RWPE1 (cell line): Measurements from ENCODE around the gene CORO2B.

Source experiments
- CTCF ChIA-PET: fragments of 350-600 bp; sonication (Branson Sonifier 250); formaldehyde crosslinking; extraction: SDS; loops from one replicate; lab custom pipeline; 2021; lab: Yijun Ruan, JAX
- POLR2A ChIA-PET: fragments of 400-600 bp; formaldehyde crosslinking; extraction: SDS; loops from one replicate; lab custom pipeline; 2020; ENCODE audit warnings: antibody characterized with exemption; ENCODE audit not compliant: low non-redundant PET; lab: Yijun Ruan, JAX
- DNase-seq: peaks from one replicate; pipeline ENCODE4 v3.0.0; 2012; ENCODE audit warnings: low spot score
- H3K27ac ChIP-seq: fragments of 450-650 bp; 2 replicates; pipeline ENCODE4 v1.5.1; 2017
- CTCF ChIP-seq: fragments of 450-650 bp; conservative IDR thresholded peaks from 2 replicates; pipeline ENCODE4 v1.5.1; 2017; ENCODE audit warnings: low read depth, mild to moderate bottlenecking

Gene CORO2B

DNA sequence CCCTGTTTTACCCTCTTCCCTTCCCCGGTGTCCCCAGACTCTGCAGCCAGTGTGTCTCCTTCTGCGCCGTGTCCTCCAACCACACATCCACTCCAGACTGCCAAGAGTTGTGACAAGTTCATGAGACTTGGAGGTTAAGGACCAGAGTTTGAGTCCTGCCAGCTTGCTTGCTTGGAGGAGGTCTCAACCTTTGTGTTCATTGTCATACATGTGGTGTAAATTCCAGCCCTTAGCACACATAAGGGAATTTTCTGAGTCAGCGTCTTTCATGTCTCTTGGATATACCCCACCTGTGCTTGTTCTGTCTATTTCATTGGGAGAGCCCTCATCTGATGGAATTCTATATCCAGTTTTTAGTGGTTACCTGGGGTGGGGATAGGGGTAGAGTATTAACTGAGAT, 13.3 kb downstream of the CORO2B start:
- no peak overlapping the region for H3K27ac ChIP-seq
- POLR2A ChIA-PET: no interaction called here
- DNase-seq: no peak
- CTCF ChIA-PET: interaction anchor here (0.6 kb wide), 1 partner anchor 65 kb away, joined by 3 read pairs; no protein-coding TSS in a partner anchor
- TF ChIP-seq CTCF: no peak

DNA sequence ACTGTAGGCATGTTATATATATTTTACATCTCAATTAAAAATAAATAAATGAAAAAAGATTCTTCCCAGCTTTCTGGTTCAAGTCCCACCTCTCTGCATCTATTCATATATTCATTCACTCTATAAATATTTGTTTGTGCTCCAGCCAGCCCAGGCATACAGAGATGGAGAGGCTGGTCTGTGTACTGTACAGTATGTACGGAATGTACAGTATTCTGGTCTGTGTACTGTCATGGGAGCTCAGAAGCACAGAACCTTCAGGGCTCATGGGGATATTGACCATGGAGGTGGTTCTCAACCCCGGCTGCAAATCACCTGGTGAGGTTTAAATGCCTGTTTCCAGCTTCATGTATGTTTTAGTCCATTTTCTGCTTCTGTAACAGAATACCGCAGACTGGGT, 13.8 kb downstream of the CORO2B start:
- POLR2A ChIA-PET: no interaction called here
- no peak for TF ChIP-seq CTCF
- DNase-seq: no peak
- H3K27ac ChIP-seq: no peak overlapping the region
- CTCF ChIA-PET: no interaction called here

GRCh38 chr15:68593341-68593740, 14.5 kb downstream of the CORO2B start:
- CTCF ChIA-PET: no interaction called here

DNA sequence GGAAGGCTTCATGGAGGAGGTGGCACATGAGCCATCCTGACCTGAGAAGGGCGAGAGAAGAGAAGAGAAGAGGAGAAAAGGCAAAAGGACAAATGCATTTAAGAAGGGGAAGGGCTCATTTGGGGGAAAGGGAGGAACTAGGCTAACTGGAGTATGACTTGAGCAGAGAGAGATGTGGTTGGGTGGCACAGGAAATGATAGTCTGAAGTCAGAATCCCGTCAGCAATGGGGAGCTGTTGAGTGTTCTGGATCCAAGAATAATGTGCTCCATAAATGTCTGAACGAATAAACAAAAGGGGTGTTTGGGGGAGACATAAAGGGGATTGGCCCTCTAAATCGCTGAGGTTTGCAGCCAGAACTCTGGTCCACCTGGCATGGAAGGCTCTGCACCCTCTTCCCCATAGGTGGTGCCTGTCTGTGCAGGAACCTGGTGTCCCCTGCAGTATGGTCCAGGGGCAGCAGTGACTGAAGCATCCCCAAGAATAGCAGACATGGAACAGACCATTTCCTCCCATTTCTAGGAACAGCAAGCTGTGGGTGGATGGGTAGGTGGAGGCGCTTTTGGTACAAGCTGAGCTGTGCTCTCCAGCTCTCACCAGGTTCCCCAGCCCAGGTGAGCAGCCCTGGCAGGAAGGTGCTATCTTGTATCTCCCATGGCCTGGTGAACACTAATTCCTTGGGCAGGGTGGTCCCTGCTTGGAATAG, 15.2 kb downstream of the CORO2B start:
- ChIA-PET POLR2A (interaction anchor here (0.7 kb wide), 1 partner anchor 25 kb away, joined by 3 read pairs; no protein-coding TSS in a partner anchor), CTCF (no interaction called here)
- no peak for DNase-seq
- TF ChIP-seq CTCF: no peak
- H3K27ac ChIP-seq: no peak overlapping the region

More at GRCh38 chr15:68593341-68593740, 14.5 kb downstream of the CORO2B start:
- H3K27ac ChIP-seq: no peak overlapping the region
- POLR2A ChIA-PET: interaction anchor here (0.7 kb wide), 1 partner anchor 24 kb away, joined by 3 read pairs; no protein-coding TSS in a partner anchor
- DNase-seq: no peak
- TF ChIP-seq CTCF: no peak

GRCh38 chr15:68594533-68595259, 15.9 kb downstream of the CORO2B start:
- CTCF ChIA-PET: no interaction called here
- H3K27ac ChIP-seq: no peak overlapping the region
- no peak for TF ChIP-seq CTCF
- no peak for DNase-seq
- POLR2A ChIA-PET: no interaction called here

DNA sequence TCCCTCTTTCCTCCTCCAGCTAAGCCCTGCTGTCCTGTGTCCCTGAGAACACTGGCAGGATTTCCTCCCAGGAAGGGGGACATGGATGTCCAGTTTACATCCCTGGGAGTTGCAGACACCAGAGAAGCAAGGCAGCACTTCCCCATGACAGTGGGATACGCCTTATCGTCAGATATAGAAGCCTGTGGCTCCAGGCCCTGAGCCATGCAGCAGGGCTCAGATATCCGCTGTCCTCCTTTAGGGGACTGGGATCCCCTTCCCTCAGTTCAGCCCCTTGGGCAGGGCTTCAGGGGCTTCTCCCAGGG, 16.4 kb downstream of the CORO2B start:
- ChIA-PET CTCF (no interaction called here), POLR2A (no interaction called here)
- no peak for TF ChIP-seq CTCF
- DNase-seq: no peak
- no peak overlapping the region for H3K27ac ChIP-seq
